GM21723 (cell line): ENCODE data around the gene PCLO.
"Not testable (repeated sequence)": the region's sequence is repeated elsewhere in the genome, so short reads cannot be mapped to it uniquely, and the experiment has no call there.

Experiments
- ATAC-seq: cut with Tn5 transposase; IDR thresholded peaks from one replicate; pipeline ENCODE4 v1.9.1; 2021; ENCODE audit warnings: mild to moderate bottlenecking, moderate library complexity; ENCODE audit not compliant: unreplicated experiment

Gene PCLO

DNA sequence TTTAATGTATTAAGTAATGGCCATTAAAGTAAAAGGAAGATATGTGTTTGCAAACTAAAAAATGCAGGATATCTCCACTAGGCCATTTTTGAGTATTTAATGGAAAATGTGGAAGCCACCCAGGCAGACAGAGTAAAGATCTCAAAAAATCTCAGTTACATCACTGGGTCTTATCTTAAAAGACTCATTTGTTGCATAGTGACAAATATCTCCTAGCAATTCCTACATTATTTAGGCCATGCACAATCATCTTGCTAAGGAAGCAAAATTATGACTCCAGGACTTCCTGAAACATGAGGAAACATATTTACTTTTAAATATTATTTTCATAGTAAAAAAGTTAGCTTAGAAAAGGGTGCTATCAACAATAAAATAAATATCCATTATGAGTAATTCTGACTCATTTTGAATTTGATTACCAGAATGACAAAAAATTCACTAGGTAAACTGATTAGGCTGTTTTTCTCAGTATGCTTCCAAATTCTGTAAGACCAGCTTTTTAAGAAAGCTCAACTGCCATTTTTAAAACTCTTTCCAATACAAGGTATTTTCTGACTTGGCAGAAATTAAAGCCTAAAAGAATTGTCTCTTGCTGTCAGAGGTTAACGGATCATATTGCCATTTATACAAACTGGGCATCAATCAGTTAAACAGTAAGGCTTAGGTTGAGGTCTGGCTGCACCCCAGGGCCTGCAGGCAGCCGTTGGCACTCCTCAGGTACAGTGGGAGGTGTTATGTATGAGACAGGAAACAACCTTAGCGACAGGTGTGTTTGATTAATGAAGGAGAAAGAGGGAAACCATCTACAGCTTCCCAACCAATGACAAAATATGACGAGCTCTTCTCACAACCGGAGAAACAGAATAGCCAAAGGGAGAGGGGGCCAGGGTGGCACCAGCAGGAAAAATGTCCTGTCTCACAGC, 31.8 kb downstream of the PCLO start:
- no peak for ATAC-seq

DNA sequence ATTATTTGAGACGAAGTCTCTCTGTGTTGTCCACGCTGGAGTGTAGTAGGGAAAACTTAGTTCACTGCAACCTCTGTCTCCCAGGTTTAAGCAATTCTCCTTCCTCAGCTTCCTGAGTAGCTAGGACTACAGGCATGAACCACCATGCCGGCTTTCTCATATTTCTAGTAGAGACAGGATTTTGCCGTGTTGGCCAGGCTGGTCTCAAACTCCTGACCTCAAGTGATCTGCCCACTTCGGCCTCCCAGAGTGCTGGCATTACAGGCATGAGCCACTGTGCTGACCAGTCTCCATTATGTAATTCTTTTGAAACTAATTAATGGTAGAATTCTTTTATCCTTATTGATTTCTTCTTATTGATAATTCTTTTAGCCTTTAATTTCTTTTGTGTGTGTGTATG, 32.5 kb downstream of the PCLO start:
- ATAC-seq, result no peak

- no peak for ATAC-seq
These were observed 43.2 kb downstream of the PCLO start for GRCh38 chr7:83119494-83119893.

DNA sequence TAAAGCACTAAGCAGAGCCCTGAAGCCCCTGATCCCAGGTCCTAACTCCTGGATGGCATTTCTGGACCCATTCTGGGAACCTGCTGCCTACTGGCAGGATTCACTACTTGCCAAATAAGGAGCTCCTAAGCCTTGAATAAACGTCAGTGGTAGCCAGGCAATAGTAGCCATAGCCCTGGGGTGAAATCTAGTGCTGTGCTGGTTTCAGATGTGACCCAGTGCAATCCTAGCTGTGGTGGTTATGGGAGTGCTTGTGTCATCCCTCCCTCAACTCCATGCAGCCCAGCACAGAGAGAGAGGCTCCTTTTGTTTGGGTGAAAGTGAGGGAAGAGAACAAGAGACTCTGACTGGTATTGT, 43.7 kb downstream of the PCLO start:
- no peak for ATAC-seq

DNA sequence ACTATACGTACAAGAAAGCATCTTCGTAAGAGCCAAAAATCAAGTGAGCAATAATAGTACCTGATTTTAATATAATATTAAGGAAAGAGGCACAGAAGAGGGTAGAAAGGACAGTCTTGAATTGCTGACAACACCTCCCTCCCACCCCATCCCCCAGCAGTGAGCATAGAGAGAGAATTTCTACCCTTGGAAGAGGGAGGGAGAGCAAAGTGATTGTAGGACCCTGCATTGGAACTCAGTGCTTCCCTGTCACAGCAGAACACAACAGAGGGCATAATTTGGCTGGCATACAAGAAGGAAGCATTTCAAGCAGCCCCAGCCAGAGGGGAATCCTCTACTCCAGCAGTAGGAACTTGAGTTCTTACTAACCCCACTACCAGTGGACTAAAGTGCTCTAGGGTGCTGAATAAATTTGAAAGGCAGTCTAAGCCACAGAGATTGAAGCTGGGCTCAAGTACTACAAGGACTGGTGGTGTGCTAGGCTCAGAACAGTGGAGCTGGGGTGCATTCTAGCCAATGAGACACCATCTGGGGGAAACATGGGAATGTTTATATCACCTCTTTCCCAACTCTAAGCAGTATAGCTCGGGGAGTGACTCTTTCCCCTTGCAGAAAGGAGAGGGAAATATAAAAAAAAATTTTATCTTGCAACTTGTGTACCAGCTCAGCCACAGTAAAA, 44.2 kb downstream of the PCLO start:
- ATAC-seq, result no peak

DNA sequence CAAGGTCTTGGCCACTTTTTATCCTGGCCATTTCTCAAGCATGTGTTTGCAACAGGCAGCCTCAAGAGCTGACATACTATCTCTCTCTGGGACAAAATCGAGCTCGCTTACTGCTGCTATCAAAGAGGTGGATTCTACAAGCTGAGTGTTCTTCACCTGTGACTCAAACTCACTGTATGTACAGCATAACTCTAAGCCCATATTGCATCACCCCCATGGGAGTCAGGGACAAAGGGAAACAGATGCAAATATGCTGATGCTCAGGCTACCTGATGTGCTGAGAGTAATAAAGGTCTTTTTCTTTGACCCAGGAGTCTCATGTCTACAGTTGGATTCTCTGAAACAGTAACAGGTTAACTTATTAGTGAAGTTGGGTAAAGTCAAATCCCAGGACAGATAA, 45.2 kb downstream of the PCLO start:
- ATAC-seq, result no peak

DNA sequence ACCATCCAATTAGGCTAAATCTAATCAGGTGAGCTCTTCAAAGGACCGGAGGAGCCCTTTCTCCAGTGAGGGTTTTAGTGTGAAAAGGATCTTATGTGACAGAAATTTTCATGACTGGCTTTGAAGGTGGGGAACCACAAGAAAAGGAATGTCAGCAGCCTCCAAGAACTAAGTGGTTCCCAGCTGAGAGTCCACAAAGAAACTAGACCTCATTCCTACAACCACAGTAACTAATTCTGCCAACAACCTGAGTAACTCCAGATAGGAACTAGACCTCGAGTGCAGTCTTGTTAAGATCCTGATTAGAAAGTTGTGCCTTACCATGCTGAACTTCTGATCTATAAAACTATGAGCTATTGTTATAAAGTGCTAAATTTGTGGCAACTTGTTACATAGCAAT, 51.3 kb downstream of the PCLO start:
- ATAC-seq, result no peak

DNA sequence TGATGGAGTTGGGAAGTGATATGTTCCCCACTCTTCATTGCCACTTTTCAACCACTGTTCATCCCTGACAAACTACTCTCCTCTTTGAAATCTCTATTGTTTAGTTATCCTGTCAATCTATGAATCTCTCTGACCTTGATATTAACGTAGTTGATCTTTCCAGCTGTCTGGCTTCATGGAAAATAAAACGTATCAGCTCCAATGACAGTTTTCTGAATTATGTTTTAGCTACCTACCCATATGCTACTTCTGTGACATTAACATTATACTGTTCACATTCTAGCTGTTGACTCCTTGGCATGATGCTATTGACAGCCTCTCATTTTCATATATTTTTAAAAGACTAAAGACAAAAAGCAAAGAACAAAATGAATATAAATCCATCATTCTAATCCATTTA, 53.3 kb downstream of the PCLO start:
- no peak for ATAC-seq

DNA sequence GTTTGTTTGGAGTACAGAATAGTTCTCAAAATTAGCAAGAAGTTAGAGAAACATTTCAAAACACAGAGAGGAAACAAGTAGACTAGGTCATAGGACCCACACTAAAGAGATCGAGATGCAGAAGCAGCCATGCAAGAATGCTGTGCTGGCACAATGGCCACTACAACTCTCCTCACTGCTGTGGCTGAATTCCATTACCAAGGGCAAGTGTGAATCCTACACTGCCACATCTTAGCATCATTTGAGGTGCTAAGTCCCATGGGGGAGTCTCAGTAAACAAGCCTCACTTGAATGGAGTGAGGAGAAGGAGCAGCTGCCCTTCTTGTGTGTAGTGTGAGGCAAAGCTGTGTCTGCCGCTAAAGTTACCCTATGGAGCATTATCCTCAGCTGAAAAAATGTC, 56.7 kb downstream of the PCLO start:
- no peak for ATAC-seq

GRCh38 chr7:83105063-83105462, 57.6 kb downstream of the PCLO start:
- no peak for ATAC-seq

DNA sequence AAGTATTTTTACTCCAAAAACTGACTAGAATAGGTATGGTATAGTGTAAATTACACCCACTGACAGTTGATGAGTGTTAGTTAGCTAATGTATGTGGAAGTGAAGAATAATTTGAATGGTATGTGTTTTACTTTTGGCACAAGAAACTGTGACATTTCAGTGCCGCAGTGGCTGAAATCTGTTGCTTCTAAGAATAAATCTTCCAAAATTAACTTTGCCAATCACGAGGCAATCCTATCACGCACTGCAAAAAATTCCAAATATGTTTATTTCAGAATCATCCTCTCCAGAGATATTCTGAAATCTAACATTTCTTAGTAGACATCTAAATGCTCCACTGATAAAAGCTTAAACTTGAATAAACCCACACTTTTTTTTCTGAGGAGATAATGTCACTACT, 61.2 kb downstream of the PCLO start:
- ATAC-seq, result no peak

- ATAC-seq, result no peak
These were observed 66.6 kb downstream of the PCLO start for GRCh38 chr7:83096065-83096580.

GRCh38 chr7:83085299-83085698, 77.4 kb downstream of the PCLO start:
- ATAC-seq, result no peak

DNA sequence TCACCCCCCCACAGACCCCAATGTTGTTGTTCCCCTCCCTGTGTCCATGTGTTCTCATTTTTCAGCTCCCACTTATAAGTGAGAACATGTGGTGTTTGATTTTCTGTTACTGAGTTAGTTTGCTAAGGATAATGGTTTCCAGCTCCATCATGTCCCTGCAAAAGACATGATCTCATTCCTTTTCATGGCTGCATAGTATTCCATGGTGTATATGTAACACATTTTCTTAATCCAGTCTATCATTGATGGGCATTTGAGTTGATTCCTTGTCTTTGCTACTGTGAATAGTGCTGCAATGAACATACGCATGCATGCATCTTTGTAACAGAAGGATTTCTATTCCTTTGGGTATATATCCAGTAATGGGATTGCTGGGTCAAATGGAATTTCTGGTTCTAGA, 82.8 kb downstream of the PCLO start:
- not testable (repeated sequence) for ATAC-seq

- ATAC-seq, result no peak
These were observed 85.4 kb downstream of the PCLO start for GRCh38 chr7:83077328-83077727.

- no peak for ATAC-seq
These were observed 89.8 kb downstream of the PCLO start for GRCh38 chr7:83072576-83073517.

DNA sequence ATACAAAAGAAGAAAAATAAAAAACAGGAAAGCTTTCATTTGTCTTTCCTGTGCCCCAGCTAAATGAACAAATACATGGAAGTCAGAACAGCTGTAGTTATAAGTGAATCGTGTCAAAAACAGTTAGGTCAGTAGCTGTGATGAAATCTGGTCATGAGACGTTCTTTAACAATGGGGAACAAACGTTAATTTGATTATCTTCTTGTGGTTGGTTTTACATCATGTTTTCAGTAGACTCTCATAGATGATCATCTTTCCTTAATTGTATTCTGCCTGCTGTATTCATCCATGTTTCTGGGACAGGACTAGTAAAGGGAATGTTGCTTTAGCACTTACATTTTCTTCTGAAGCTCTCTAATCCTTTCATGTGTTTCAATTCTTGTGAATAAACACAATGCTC, 97.0 kb downstream of the PCLO start:
- no peak for ATAC-seq

DNA sequence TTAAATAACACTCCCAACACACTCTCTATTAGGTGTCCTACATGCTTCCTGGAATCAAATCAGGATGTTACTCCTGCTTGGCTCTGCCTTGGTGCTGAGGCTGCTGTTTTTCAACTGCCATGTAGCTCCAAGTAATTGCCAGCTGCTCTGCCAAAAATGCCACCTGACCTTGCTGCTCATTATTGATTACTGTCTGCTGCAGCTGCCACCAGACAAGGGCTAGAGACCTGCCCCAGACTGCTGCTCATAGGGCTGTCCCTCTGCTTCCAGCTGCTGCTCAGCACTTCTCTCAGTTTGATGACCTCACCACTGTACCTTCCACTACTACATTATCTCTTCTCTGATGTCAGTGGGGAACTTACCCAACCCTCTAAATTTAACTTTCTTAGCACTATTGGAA, 102.5 kb downstream of the PCLO start:
- no peak for ATAC-seq

GRCh38 chr7:83058667-83059066, 104.0 kb downstream of the PCLO start:
- ATAC-seq, result no peak

- ATAC-seq, result no peak
These were observed 107.5 kb downstream of the PCLO start for GRCh38 chr7:83055197-83055596.

- ATAC-seq, result no peak
These were observed 108.2 kb downstream of the PCLO start for GRCh38 chr7:83054472-83054871.
